ENCODE data around the gene LDB1.

GRCh38 chr10:102113261-102113955 lies 6.8 kb downstream of the LDB1 start:
- TF ChIP-seq CTCF (IDR thresholded peaks at IDR 0.05; ENCODE audit: extremely low read depth in 1 of 2, insufficient read depth in 1 of 2, low read depth in 1 of 2, low read length in 2 of 2), result no peak
- TF ChIP-seq POLR2A (IDR thresholded peaks at IDR 0.05; ENCODE audit: low read depth, low read length), result no peak
- TF ChIP-seq EZH2 (IDR thresholded peaks at IDR 0.05; ENCODE audit: borderline replicate concordance, low read depth, low read length, severe bottlenecking), result no peak
- no peak for TF ChIP-seq POLR2AphosphoS5 (IDR thresholded peaks at IDR 0.05; ENCODE audit: insufficient read depth, low read depth, low read length)
- no peak for TF ChIP-seq GATA2 (IDR thresholded peaks at IDR 0.05; ENCODE audit: insufficient read depth, insufficient read length, low read depth, low read length)
- TF ChIP-seq MYC (IDR thresholded peaks at IDR 0.05; ENCODE audit: low read depth, low read length), result no peak

Measured in endothelial cell of umbilical vein (primary cell).